Thyroid gland (tissue), 4 donors: ENCODE measurements around the gene REC114.

Experiments
- POLR2A ChIP-seq, 2 donors: fragments of 450-650 bp; IDR thresholded peaks; one replicate each; pipeline ENCODE4 v1.6.1; 2017; ENCODE audit warnings: antibody characterized with exemption in 2 of 2, mild to moderate bottlenecking in 2 of 2, moderate library complexity in 1 of 2
- TF ChIP-seq, protein P1 (sequence below), 6 experiments: fragments of 200-600 bp in 3 of 6; fragments of 450-650 bp in 3 of 6; sonication (generic) in 3 of 6; IDR thresholded peaks; one replicate each; pipeline ENCODE4 v1.5.1; 2016 to 2019; ENCODE audit warnings: antibody characterized with exemption in 6 of 6, mild to moderate bottlenecking in 2 of 6, inconsistent platforms in 1 of 6, moderate library complexity in 1 of 6

DNA sequence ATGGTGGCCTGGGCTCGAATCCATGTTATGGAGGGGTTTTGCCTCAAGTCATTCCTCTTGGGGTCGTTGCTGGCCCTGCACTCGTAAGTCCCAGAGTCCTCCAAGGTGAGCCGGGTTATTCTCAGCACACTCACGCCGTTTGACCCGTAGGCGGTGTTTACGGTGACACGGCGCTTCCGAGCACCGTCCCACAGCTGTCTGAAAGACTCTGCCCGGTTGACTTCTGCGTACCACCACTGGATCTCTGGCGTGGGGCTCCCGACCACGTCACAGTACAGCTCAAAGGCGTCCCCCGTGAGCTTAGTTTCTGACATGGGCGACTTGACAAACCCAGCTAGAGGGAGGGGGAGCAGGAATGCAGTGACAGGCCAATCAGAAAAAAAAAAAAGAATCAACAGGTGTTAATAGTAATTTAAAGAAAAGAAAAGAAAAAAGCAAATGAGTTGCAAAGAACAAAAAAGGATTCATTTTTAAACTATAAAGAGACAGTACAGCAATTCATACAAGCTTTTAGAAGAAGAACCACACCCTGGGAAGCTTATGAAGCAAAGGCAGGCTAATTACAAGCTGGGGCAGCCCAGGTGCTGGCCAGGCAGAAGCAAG lies 154.2 kb downstream of the REC114 start:
- TF ChIP-seq, protein P1, sequence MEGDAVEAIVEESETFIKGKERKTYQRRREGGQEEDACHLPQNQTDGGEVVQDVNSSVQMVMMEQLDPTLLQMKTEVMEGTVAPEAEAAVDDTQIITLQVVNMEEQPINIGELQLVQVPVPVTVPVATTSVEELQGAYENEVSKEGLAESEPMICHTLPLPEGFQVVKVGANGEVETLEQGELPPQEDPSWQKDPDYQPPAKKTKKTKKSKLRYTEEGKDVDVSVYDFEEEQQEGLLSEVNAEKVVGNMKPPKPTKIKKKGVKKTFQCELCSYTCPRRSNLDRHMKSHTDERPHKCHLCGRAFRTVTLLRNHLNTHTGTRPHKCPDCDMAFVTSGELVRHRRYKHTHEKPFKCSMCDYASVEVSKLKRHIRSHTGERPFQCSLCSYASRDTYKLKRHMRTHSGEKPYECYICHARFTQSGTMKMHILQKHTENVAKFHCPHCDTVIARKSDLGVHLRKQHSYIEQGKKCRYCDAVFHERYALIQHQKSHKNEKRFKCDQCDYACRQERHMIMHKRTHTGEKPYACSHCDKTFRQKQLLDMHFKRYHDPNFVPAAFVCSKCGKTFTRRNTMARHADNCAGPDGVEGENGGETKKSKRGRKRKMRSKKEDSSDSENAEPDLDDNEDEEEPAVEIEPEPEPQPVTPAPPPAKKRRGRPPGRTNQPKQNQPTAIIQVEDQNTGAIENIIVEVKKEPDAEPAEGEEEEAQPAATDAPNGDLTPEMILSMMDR (IDR thresholded peaks at IDR 0.05): no peak
- no peak for TF ChIP-seq POLR2A (IDR thresholded peaks at IDR 0.05)
